ENCODE data around the gene DBR1.

- TF ChIP-seq CTCF (conservative IDR thresholded peaks at IDR 0.05; ENCODE audit: low read depth, low read length) = no peak
- 0 out of 2 replicates have a peak, but pooled peaks have one; percentile 31 for TF ChIP-seq POLR2A (IDR thresholded peaks at IDR 0.05; ENCODE audit: low read depth, low read length)
- no peak for TF ChIP-seq USF2 (IDR thresholded peaks at IDR 0.05; ENCODE audit: low read depth, low read length)
- no peak for TF ChIP-seq RFX5 (IDR thresholded peaks at IDR 0.05; ENCODE audit: low read depth, low read length)
- TF ChIP-seq BHLHE40 (IDR thresholded peaks at IDR 0.05; ENCODE audit: low read depth, low read length) = no peak
- no peak for TF ChIP-seq MAFK (IDR thresholded peaks at IDR 0.05; ENCODE audit: low read depth, low read length)
- no peak for TF ChIP-seq CHD1 (IDR thresholded peaks at IDR 0.05; ENCODE audit: low read depth, low read length)
- TF ChIP-seq CEBPB (IDR thresholded peaks at IDR 0.05; ENCODE audit: low read depth, low read length) = peak; percentile 19; the same call in 1 of the 2 replicates
Measured at GRCh38 chr3:138187296-138188012, 12.7 kb upstream of the DBR1 start, which contains the start of gene ARMC8.
